Hepatocyte (in vitro differentiated cells): ENCODE results near the gene HINT3. TPM values are rescaled to one million over a fixed set of nuclear protein-coding genes. Genes with fewer than 3 reads are reported as not detected.

ENCODE experiments used
- DNase-seq: peaks from one replicate; pipeline ENCODE4 v3.0.0-alpha.2; 2016; ENCODE audit warnings: low spot score
- H2AFZ ChIP-seq: fragments of 200-600 bp; sonication (generic); 2 replicates; pipeline ENCODE4 v1.6.0; 2016; ENCODE audit warnings: antibody characterized with exemption, mild to moderate bottlenecking
- H3K27ac ChIP-seq: fragments of 200-600 bp; sonication (generic); 2 replicates; pipeline ENCODE4 v1.5.1; 2016; ENCODE audit warnings: mild to moderate bottlenecking
- H3K27me3 ChIP-seq: fragments of 200-600 bp; sonication (generic); 2 replicates; pipeline ENCODE4 v1.6.1; 2016
- H3K36me3 ChIP-seq: fragments of 200-600 bp; sonication (generic); replicated peaks from 2 replicates; pipeline ENCODE4 v1.5.1; 2016; ENCODE audit warnings: low read depth; ENCODE audit not compliant: insufficient read depth
- H3K4me1 ChIP-seq: fragments of 200-600 bp; sonication (generic); 2 replicates; pipeline ENCODE4 v1.5.1; 2016; ENCODE audit warnings: mild to moderate bottlenecking, moderate library complexity; ENCODE audit not compliant: insufficient read depth
- H3K4me2 ChIP-seq: fragments of 200-600 bp; sonication (generic); 2 replicates; pipeline ENCODE4 v1.6.0; 2016
- H3K4me3 ChIP-seq: fragments of 200-600 bp; sonication (generic); 2 replicates; pipeline ENCODE4 v1.5.1; 2016; ENCODE audit warnings: mild to moderate bottlenecking
- H3K79me2 ChIP-seq: fragments of 200-600 bp; sonication (generic); 2 replicates; pipeline ENCODE4 v1.6.0; 2017; ENCODE audit warnings: mild to moderate bottlenecking
- H3K9me2 ChIP-seq: fragments of 200-600 bp; sonication (generic); replicated peaks from 2 replicates; pipeline ENCODE4 v1.6.0; 2017; ENCODE audit warnings: mild to moderate bottlenecking; ENCODE audit not compliant: insufficient read depth
- H3K9me3 ChIP-seq: fragments of 200-600 bp; sonication (generic); 2 replicates; pipeline ENCODE4 v1.5.1; 2016; ENCODE audit warnings: low read depth, mild to moderate bottlenecking
- H4K20me1 ChIP-seq: fragments of 200-600 bp; sonication (generic); 2 replicates; pipeline ENCODE4 v1.6.0; 2016; ENCODE audit warnings: mild to moderate bottlenecking; ENCODE audit not compliant: insufficient read depth, poor library complexity, severe bottlenecking
- EZH2 ChIP-seq: fragments of 200-600 bp; sonication (generic); IDR thresholded peaks from 2 replicates; pipeline ENCODE4 v1.6.1; 2016; ENCODE audit warnings: antibody characterized with exemption, mild to moderate bottlenecking, borderline replicate concordance
- EZH2phosphoT487 ChIP-seq: fragments of 200-600 bp; sonication (generic); IDR thresholded peaks from one replicate; pipeline ENCODE4 v1.6.1; 2018; ENCODE audit warnings: antibody characterized with exemption, mild to moderate bottlenecking, low read depth, moderate library complexity; ENCODE audit not compliant: unreplicated experiment, severe bottlenecking
- WGBS: methylation state at CpG from one replicate; pipeline ENCODE4 v1.1.6; 2016; ENCODE audit warnings: low lambda C conversion rate; ENCODE audit errors: missing lambda C conversion rate; 5-methylcytosine and 5-hydroxymethylcytosine counted together
- polyA plus RNA-seq: library from polyadenylated mRNA; unstranded; fragments of >200 nt; fragmentation: Nextera tagmentation; extraction: Ambion mirVana; gene quantifications from 2 replicates; pipeline ENCODE4 v1.2.1, GENCODE V29; 2016
- total RNA-seq: library from RNA; depleted of rRNA; stranded (reverse); fragments of >200 nt; gene quantifications from 2 replicates; pipeline ENCODE4 v1.2.3, GENCODE V29; 2014
- TF ChIP-seq, protein P1 (sequence below): fragments of 200-600 bp; sonication (generic); IDR thresholded peaks from 2 replicates; pipeline ENCODE4 v1.5.1; 2016; ENCODE audit warnings: antibody characterized with exemption, mild to moderate bottlenecking; ENCODE audit not compliant: poor library complexity

The HINT3 gene
- total and polyA plus RNA-seq, 2 experiments from 2014 or later = 15.4 to 32.9 TPM

DNA sequence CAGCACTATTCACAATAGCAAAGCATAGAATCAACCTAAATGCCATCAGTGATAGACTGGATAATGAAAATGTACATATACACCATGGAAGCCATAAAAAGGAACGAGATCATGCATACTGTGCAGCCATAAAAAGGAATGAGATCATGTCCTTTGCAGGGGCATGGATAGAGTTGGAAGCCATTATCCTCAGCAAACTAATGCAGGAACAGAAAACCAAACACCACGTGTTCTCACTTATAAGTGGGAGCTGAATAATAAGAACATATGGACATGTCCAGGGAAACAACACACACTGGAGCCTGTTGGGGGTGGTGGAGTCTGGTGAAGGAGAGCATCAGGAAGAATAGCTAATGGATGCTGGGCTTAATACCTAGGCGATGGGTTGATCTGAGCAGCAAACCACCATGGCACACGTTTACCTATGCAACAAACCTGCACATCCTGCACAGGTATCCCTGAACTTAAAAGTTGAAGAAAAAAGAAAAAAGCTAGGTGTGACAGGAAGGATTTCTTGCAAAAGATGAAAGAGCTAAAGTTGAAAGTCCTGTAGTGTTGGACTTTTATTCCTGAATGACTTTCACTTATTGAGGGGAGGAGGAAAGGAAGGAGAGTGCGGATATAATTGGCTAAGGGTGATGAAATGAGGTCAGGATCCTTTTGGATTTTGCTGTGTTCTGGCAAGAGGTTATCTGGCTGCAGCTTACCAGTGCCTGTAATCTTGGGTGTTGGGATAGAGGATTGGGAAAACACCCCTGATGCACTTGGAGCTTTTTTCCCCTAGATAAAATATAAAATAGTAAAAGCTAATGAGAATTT, 38.3 kb downstream of the HINT3 start:
- Histone ChIP-seq H3K4me1 (no peaks in the 10 kb centered on the region), H3K27me3 (no peaks in the 10 kb centered on the region), H3K4me3 (no peak overlapping the region), H2AFZ (no peak overlapping the region), H3K79me2 (peaks cover 59% of the 10 kb centered on the region), H3K27ac (no peak overlapping the region), H3K36me3 (no peaks in the 10 kb centered on the region), H3K4me2 (no peak overlapping the region), H4K20me1 (peaks cover 14% of the 10 kb centered on the region), H3K9me2 (no peaks in the 10 kb centered on the region), H3K9me3 (no peaks in the 10 kb centered on the region)
- 73% methylated on average over 5 of the region's 5 CpGs for WGBS
- TF ChIP-seq EZH2 = no peak
- no peak for DNase-seq

DNA sequence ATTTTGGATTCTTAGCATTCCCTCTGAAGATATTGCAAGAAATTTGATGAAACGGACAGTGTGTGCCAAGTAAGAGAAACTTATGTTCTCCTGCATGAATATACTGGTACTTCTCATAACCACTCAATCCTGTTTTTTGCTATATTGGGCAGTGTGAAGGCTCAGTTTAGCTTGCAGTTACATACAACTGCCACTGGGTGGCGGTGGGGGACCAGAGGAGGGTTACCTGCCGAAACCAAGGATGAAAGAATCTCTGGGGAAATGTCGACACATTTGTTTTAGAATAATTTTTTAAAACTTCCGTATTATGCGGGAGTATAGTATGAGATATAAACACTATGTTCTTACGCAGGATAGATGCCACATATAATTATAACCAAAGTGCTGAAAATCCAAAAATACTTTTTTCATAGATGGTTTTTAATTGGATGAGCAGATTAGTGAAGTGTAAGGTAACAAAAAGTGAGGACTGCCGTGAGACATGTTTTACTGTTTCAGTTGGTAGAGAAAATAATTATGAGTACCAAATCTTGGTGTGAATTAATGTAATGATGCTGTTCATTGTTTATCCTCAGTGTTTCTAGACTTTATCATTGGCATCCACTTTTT, 39.5 kb downstream of the HINT3 start:
- Histone ChIP-seq H3K9me2 (no peaks in the 10 kb centered on the region), H3K4me2 (peak overlapping the region; percentile 40), H3K4me1 (no peaks in the 10 kb centered on the region), H3K4me3 (no peak overlapping the region), H3K36me3 (no peaks in the 10 kb centered on the region), H3K9me3 (no peaks in the 10 kb centered on the region), H4K20me1 (peaks cover 14% of the 10 kb centered on the region), H3K27me3 (no peaks in the 10 kb centered on the region), H3K27ac (no peak overlapping the region), H3K79me2 (peaks cover 47% of the 10 kb centered on the region), H2AFZ (no peak overlapping the region)
- 22% methylated on average over 8 of the region's 8 CpGs for WGBS
- DNase-seq = peak; percentile 81
- TF ChIP-seq, protein P1, sequence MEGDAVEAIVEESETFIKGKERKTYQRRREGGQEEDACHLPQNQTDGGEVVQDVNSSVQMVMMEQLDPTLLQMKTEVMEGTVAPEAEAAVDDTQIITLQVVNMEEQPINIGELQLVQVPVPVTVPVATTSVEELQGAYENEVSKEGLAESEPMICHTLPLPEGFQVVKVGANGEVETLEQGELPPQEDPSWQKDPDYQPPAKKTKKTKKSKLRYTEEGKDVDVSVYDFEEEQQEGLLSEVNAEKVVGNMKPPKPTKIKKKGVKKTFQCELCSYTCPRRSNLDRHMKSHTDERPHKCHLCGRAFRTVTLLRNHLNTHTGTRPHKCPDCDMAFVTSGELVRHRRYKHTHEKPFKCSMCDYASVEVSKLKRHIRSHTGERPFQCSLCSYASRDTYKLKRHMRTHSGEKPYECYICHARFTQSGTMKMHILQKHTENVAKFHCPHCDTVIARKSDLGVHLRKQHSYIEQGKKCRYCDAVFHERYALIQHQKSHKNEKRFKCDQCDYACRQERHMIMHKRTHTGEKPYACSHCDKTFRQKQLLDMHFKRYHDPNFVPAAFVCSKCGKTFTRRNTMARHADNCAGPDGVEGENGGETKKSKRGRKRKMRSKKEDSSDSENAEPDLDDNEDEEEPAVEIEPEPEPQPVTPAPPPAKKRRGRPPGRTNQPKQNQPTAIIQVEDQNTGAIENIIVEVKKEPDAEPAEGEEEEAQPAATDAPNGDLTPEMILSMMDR = peak; percentile 94
- no peak for TF ChIP-seq EZH2phosphoT487

DNA sequence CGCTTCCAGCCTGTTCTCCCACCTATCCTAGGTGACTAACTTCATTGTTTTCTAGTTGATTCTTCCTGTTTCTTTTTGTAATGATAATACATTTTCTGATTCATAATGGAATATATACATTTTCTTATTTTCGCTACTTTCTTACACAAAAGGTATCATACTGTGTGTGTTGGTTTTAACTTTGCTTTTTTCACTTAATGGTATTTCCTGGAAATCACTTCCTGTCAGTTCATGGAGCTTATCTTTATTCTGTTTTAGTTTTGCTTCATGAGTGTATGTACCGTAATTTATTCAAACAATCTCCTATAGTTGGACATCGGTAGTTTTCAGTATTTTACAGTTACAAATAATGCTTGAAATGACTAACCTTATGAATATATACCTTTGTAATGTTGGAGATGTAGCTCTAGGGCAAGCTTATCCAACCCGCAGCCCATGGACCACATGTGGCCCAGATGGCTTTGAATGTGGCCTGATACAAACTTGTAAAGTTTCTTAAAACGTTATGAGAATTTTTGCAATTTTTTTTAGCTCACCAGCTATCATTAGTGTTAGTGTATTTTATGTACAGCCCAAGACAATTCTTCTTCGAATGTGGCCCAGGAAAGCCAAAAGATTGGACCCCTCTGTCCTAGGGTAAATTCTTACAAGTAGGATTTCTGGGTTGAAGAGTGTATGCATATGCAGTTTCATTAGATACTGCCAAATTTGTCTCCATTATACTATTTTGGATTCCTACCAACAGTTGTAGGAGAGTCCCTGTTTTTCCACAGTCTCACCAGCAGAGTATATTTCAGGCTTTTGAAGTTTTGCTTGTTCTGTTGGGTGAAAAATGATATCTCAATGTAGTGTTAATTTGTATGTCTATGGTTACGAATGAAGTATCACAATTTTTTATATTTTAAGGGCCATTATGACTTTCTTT, 46.4 kb downstream of the HINT3 start:
- Histone ChIP-seq H3K79me2 (peaks cover 6% of the 10 kb centered on the region), H3K9me2 (no peaks in the 10 kb centered on the region), H3K27me3 (no peaks in the 10 kb centered on the region), H3K27ac (no peak overlapping the region), H4K20me1 (no peaks in the 10 kb centered on the region), H3K36me3 (no peaks in the 10 kb centered on the region), H3K4me2 (no peak overlapping the region), H3K4me3 (no peak overlapping the region), H3K9me3 (no peaks in the 10 kb centered on the region), H3K4me1 (no peaks in the 10 kb centered on the region), H2AFZ (no peak overlapping the region)
- no peak for DNase-seq
- TF ChIP-seq EZH2phosphoT487 (no peak), EZH2 (no peak)
- TF ChIP-seq, protein P1 = no peak
- 94% methylated on average over 8 of the region's 8 CpGs for WGBS

DNA sequence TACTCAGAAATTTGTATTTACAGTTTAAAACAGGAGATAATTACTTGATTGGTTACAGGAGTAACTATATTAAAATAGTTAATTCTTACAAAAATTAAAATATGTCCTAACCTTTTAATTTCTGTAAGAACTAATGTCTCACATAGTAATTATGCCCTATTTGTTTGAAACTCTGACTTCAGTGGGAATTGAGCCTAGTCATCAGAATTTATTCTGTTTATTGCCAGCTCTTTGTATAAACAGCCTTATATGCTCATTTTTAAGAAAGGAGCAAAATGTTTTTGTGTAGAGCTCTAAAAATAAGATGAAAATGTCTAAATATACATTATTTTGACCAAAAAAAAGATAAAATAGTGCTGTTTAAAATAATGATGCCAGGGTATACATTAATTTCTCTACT, 51.2 kb downstream of the HINT3 start:
- Histone ChIP-seq H2AFZ (no peak overlapping the region), H3K4me3 (no peak overlapping the region), H3K27me3 (no peaks in the 10 kb centered on the region), H3K9me3 (no peaks in the 10 kb centered on the region), H3K27ac (no peak overlapping the region), H3K9me2 (no peaks in the 10 kb centered on the region), H3K4me2 (no peak overlapping the region), H3K36me3 (no peaks in the 10 kb centered on the region), H3K79me2 (peaks cover 3% of the 10 kb centered on the region), H3K4me1 (no peaks in the 10 kb centered on the region), H4K20me1 (no peaks in the 10 kb centered on the region)
- DNase-seq = no peak
- no peak for TF ChIP-seq EZH2phosphoT487
- TF ChIP-seq, protein P1 = no peak
- no peak for TF ChIP-seq EZH2
